GM21360 (cell line): Measurements from ENCODE around the gene TSPAN1.
"Not testable (repeated sequence)": the region's sequence is repeated elsewhere in the genome, so short reads cannot be mapped to it uniquely, and the experiment has no call there.

Experiments
- ATAC-seq: cut with Tn5 transposase; IDR thresholded peaks from one replicate; pipeline ENCODE4 v1.9.1; 2021; ENCODE audit warnings: mild to moderate bottlenecking, moderate library complexity; ENCODE audit not compliant: unreplicated experiment

Gene TSPAN1

GRCh38 chr1:46215504-46215903, 40.6 kb downstream of the TSPAN1 start:
- ATAC-seq, result no peak

GRCh38 chr1:46218443-46218842, 43.6 kb downstream of the TSPAN1 start:
- ATAC-seq, result no peak

GRCh38 chr1:46219551-46220520, 44.9 kb downstream of the TSPAN1 start:
- ATAC-seq, result no peak

GRCh38 chr1:46220808-46221207, 45.9 kb downstream of the TSPAN1 start:
- no peak for ATAC-seq

- ATAC-seq, result no peak
These were observed 46.9 kb downstream of the TSPAN1 start for GRCh38 chr1:46221749-46222148.

- ATAC-seq, result not testable (repeated sequence)
These were observed 48.2 kb downstream of the TSPAN1 start for GRCh38 chr1:46223055-46223454.

GRCh38 chr1:46223472-46223943, 48.6 kb downstream of the TSPAN1 start:
- peak; percentile 48 for ATAC-seq

- no peak for ATAC-seq
These were observed 50.1 kb downstream of the TSPAN1 start for GRCh38 chr1:46224966-46225365.

- ATAC-seq, result not testable (repeated sequence)
These were observed 56.3 kb downstream of the TSPAN1 start for GRCh38 chr1:46231231-46231630.
